ENCODE data around the gene SPATA4. TPM values are rescaled to one million over a fixed set of nuclear protein-coding genes. Genes with fewer than 3 reads are reported as not detected.

SPATA4 gene
- total RNA-seq, 1 experiment from 2014 or later = 0.15 TPM

- no TSS peak for BruUV-seq (replicated peaks)
- peak; percentile 55 for DNase-seq
Measured at GRCh38 chr4:176236946-176237345, 41.6 kb upstream of the SPATA4 start.

GRCh38 chr4:176230836-176231235 lies 35.5 kb upstream of the SPATA4 start:
- H3K4me3 ChIP-seq (ENCODE audit: low read length) = no peak overlapping the region
- H4K20me1 ChIP-seq (ENCODE audit: low read length) = no peaks in the 10 kb centered on the region
- H3K27ac ChIP-seq (ENCODE audit: low read length) = no peak overlapping the region
- no TSS peak for BruUV-seq (replicated peaks)
- no peak overlapping the region for H3K4me2 ChIP-seq (ENCODE audit: low read length)
- ATAC-seq = no peak
- ChIA-PET POLR2A (ENCODE audit: unreplicated experiment) (no interaction called here), CTCF (no interaction called here)
- no peaks in the 10 kb centered on the region for H3F3A ChIP-seq (ENCODE audit: low read length, unreplicated experiment)
- H3K27me3 ChIP-seq (ENCODE audit: low read length) = no peaks in the 10 kb centered on the region
- intact Hi-C loops (cut with micrococcal nuclease) = no loop called here
- H3K36me3 ChIP-seq (ENCODE audit: low read depth, low read length) = no peaks in the 10 kb centered on the region
- no peak overlapping the region for H3K9ac ChIP-seq (ENCODE audit: low read length)
- TF ChIP-seq EZH2phosphoT487 (IDR thresholded peaks at IDR 0.05; ENCODE audit: borderline replicate concordance, low read length) (no peak), CTCF (conservative IDR thresholded peaks at IDR 0.05; ENCODE audit: low read depth, low read length) (no peak), EZH2 (IDR thresholded peaks at IDR 0.05; ENCODE audit: low read length, unreplicated experiment) (no peak)
- H3K9me2 ChIP-seq (replicated peaks; ENCODE audit: low read length) = no peaks in the 10 kb centered on the region
- H2AFZ ChIP-seq (ENCODE audit: low read length) = no peak overlapping the region
- H3K79me2 ChIP-seq (ENCODE audit: low read length) = no peaks in the 10 kb centered on the region
- DNase-seq = no peak
- H3K9me3 ChIP-seq (ENCODE audit: low read length) = no peaks in the 10 kb centered on the region
- H3K4me1 ChIP-seq (ENCODE audit: insufficient read depth, low read length) = no peaks in the 10 kb centered on the region; the same call in 1 of the 2 replicates

More at GRCh38 chr4:176236946-176237345, 41.6 kb upstream of the SPATA4 start:
- peak; percentile 94 for ATAC-seq
- Histone ChIP-seq H3F3A (ENCODE audit: low read length, unreplicated experiment) (no peaks in the 10 kb centered on the region), H3K4me2 (ENCODE audit: low read length) (peak overlapping the region; percentile 46), H3K27me3 (ENCODE audit: low read length) (no peaks in the 10 kb centered on the region), H3K36me3 (ENCODE audit: low read depth, low read length) (no peaks in the 10 kb centered on the region), H3K9me3 (ENCODE audit: low read length) (no peaks in the 10 kb centered on the region), H3K27ac (ENCODE audit: low read length) (no peak overlapping the region), H3K9me2 (replicated peaks; ENCODE audit: low read length) (no peaks in the 10 kb centered on the region), H3K4me1 (ENCODE audit: insufficient read depth, low read length) (peaks cover 9% of the 10 kb centered on the region), H4K20me1 (ENCODE audit: low read length) (no peaks in the 10 kb centered on the region), H3K9ac (ENCODE audit: low read length) (no peak overlapping the region), H3K4me3 (ENCODE audit: low read length) (no peak overlapping the region), H3K79me2 (ENCODE audit: low read length) (no peaks in the 10 kb centered on the region), H2AFZ (ENCODE audit: low read length) (peak overlapping the region; percentile 39; the same call in 1 of the 2 replicates)
- intact Hi-C loops (cut with micrococcal nuclease) = no loop called here
- no peak for TF ChIP-seq CTCF (conservative IDR thresholded peaks at IDR 0.05; ENCODE audit: low read depth, low read length)
- no peak for TF ChIP-seq EZH2phosphoT487 (IDR thresholded peaks at IDR 0.05; ENCODE audit: borderline replicate concordance, low read length)
- no peak for TF ChIP-seq EZH2 (IDR thresholded peaks at IDR 0.05; ENCODE audit: low read length, unreplicated experiment)
- CTCF ChIA-PET = no interaction called here
- POLR2A ChIA-PET (ENCODE audit: unreplicated experiment) = no interaction called here

DNA sequence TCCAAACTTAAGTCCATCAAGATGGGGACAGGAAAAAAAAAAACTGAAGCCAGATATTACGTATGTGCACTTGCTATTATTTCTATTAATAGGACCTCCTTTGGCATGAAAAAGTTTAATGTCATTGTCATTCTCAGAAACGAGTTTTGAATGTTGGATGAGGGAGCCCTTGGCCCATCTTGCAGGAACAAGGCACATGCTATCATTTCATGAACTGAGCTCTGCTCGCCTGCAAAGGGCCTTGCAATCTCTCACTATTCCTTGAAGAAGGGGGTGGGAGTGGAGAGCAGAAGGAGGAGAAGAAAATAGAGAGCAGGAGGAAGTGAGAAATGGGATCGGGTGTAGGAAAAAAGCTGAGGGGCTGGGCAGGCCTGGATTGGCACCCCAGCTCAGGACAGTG lies 34.3 kb upstream of the SPATA4 start:
- no peaks in the 10 kb centered on the region for H3K36me3 ChIP-seq (ENCODE audit: low read depth, low read length)
- H3K27me3 ChIP-seq (ENCODE audit: low read length) = no peaks in the 10 kb centered on the region
- intact Hi-C loops (cut with micrococcal nuclease) = no loop called here
- no peaks in the 10 kb centered on the region; the same call in 1 of the 2 replicates for H3K4me1 ChIP-seq (ENCODE audit: insufficient read depth, low read length)
- no peak overlapping the region for H3K27ac ChIP-seq (ENCODE audit: low read length)
- no peak overlapping the region for H3K4me3 ChIP-seq (ENCODE audit: low read length)
- ATAC-seq = no peak
- H3F3A ChIP-seq (ENCODE audit: low read length, unreplicated experiment) = no peaks in the 10 kb centered on the region
- ChIA-PET CTCF (no interaction called here), POLR2A (ENCODE audit: unreplicated experiment) (no interaction called here)
- H3K9me2 ChIP-seq (replicated peaks; ENCODE audit: low read length) = no peaks in the 10 kb centered on the region
- TF ChIP-seq CTCF (conservative IDR thresholded peaks at IDR 0.05; ENCODE audit: low read depth, low read length) (no peak), EZH2phosphoT487 (IDR thresholded peaks at IDR 0.05; ENCODE audit: borderline replicate concordance, low read length) (no peak), EZH2 (IDR thresholded peaks at IDR 0.05; ENCODE audit: low read length, unreplicated experiment) (no peak)
- H3K9me3 ChIP-seq (ENCODE audit: low read length) = no peaks in the 10 kb centered on the region
- no peak overlapping the region for H3K4me2 ChIP-seq (ENCODE audit: low read length)
- no peaks in the 10 kb centered on the region for H3K79me2 ChIP-seq (ENCODE audit: low read length)
- no peaks in the 10 kb centered on the region for H4K20me1 ChIP-seq (ENCODE audit: low read length)
- BruUV-seq (replicated peaks) = no TSS peak
- H2AFZ ChIP-seq (ENCODE audit: low read length) = no peak overlapping the region
- DNase-seq = no peak
- H3K9ac ChIP-seq (ENCODE audit: low read length) = no peak overlapping the region

All from PC-3 (cell line).